ENCODE data around the gene C5orf22. TPM values are rescaled to one million over a fixed set of nuclear protein-coding genes. Genes with fewer than 3 reads are reported as not detected.

Gene C5orf22
- total and polyA plus RNA-seq, 2 of the 4 experiments (the other 2 are of a cell fraction), result 11.2 to 19.9 TPM

DNA sequence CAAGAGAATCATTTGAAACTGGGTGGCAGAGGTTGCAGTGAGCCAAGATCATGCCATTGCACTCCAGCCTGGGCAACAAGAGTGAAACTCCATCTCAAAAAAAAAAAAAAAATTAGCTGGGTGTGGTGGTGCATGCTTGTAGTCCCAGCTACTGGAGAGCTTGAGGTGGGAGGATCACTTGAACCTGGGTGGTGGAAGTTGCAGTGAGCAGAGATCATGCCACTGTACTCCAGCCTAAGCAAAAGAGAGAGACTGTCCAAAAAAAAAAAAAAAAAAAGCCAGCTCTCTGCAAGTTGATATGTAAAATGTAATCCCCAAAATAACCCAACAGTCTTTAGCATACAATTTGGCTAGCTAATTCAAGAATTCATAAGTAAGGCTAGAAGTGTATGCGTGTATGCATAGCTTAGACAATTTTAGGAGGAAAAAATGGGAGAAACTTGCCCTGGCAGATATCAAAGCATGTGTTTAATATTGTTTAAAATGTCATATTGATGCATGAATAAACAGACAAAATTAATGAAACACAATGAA is 36.3 kb downstream of the C5orf22 start:
- no peak overlapping the region for H3K27ac ChIP-seq (ENCODE audit: insufficient read depth, low read length)

More for the DNA sequence above, 36.3 kb downstream of the C5orf22 start:
- H3K4me2 ChIP-seq (ENCODE audit: low read depth, low read length), result no peak overlapping the region
- H3K9me1 ChIP-seq (ENCODE audit: insufficient read depth, low read length), result no peaks in the 10 kb centered on the region
- H2BK120ac ChIP-seq (ENCODE audit: low read depth, low read length), result no peak overlapping the region
- H2BK5ac ChIP-seq (ENCODE audit: low read depth, low read length, poor library complexity, severe bottlenecking), result no peak overlapping the region
- H3K14ac ChIP-seq (replicated peaks; ENCODE audit: low read depth, low read length), result no peak overlapping the region
- no peak overlapping the region for H3K4ac ChIP-seq (ENCODE audit: low read depth, low read length)
- no CpG with 5 or more reads among the region's 1 CpG for WGBS, 2 experiments (ENCODE audit: extremely low coverage in 2 of 2, insufficient read length in 1 of 2)
- H3K27me3 ChIP-seq (ENCODE audit: control insufficient read depth, insufficient read depth, low read length), result peaks cover 3% of the 10 kb centered on the region
- H4K20me1 ChIP-seq (ENCODE audit: insufficient read depth, low read length), result no peaks in the 10 kb centered on the region
- no peak overlapping the region for H2BK15ac ChIP-seq (ENCODE audit: low read depth, low read length)
- H3K9me3 ChIP-seq (ENCODE audit: control insufficient read depth, insufficient read depth, low read length), result peaks cover 5% of the 10 kb centered on the region; the same call in 1 of the 2 replicates
- H4K91ac ChIP-seq (ENCODE audit: insufficient read depth, low read depth, low read length), result no peak overlapping the region
- no peak overlapping the region for H3K18ac ChIP-seq (ENCODE audit: low read depth, low read length)
- CTCF ChIA-PET, result no interaction called here
- H3K23ac ChIP-seq (ENCODE audit: low read depth, low read length), result no peak overlapping the region
- H3K56ac ChIP-seq (ENCODE audit: extremely low read depth, insufficient read depth, low read length), result no peak overlapping the region
- TF ChIP-seq CHD1 (IDR thresholded peaks at IDR 0.05; ENCODE audit: low read depth, low read length) (no peak), MAZ (IDR thresholded peaks at IDR 0.05; ENCODE audit: borderline replicate concordance, low read depth, low read length) (no peak), RAD21 (IDR thresholded peaks at IDR 0.05; ENCODE audit: low read length) (no peak), FOS (IDR thresholded peaks at IDR 0.05; ENCODE audit: low read depth, low read length) (no peak), RCOR1 (IDR thresholded peaks at IDR 0.05; ENCODE audit: insufficient replicate concordance, low read length) (no peak), RFX5 (IDR thresholded peaks at IDR 0.05; ENCODE audit: low read depth, low read length) (no peak), SMC3 (IDR thresholded peaks at IDR 0.05; ENCODE audit: low read depth, low read length) (no peak), CEBPB (IDR thresholded peaks at IDR 0.05; ENCODE audit: low read depth, low read length) (no peak), NFE2L2 (IDR thresholded peaks at IDR 0.05; ENCODE audit: low read depth, low read length) (no peak), BHLHE40 (IDR thresholded peaks at IDR 0.05; ENCODE audit: low read depth, low read length) (no peak)
- TF ChIP-seq, protein P1, sequence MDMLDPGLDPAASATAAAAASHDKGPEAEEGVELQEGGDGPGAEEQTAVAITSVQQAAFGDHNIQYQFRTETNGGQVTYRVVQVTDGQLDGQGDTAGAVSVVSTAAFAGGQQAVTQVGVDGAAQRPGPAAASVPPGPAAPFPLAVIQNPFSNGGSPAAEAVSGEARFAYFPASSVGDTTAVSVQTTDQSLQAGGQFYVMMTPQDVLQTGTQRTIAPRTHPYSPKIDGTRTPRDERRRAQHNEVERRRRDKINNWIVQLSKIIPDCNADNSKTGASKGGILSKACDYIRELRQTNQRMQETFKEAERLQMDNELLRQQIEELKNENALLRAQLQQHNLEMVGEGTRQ (IDR thresholded peaks at IDR 0.05; ENCODE audit: low read depth, low read length), result no peak
- TF ChIP-seq, protein P2, sequence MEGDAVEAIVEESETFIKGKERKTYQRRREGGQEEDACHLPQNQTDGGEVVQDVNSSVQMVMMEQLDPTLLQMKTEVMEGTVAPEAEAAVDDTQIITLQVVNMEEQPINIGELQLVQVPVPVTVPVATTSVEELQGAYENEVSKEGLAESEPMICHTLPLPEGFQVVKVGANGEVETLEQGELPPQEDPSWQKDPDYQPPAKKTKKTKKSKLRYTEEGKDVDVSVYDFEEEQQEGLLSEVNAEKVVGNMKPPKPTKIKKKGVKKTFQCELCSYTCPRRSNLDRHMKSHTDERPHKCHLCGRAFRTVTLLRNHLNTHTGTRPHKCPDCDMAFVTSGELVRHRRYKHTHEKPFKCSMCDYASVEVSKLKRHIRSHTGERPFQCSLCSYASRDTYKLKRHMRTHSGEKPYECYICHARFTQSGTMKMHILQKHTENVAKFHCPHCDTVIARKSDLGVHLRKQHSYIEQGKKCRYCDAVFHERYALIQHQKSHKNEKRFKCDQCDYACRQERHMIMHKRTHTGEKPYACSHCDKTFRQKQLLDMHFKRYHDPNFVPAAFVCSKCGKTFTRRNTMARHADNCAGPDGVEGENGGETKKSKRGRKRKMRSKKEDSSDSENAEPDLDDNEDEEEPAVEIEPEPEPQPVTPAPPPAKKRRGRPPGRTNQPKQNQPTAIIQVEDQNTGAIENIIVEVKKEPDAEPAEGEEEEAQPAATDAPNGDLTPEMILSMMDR (conservative IDR thresholded peaks at IDR 0.05; ENCODE audit: low read depth, low read length), result no peak
- in situ Hi-C loops (cut with MboI; ENCODE audit: low sequenced_read_pairs), result no loop called here
- ATAC-seq (ENCODE audit: low read depth), result no peak
- POLR2A ChIA-PET (ENCODE audit: unreplicated experiment), result no interaction called here
- H2AK9ac ChIP-seq (replicated peaks; ENCODE audit: low read depth, low read length, poor library complexity), result no peak overlapping the region
- no peaks in the 10 kb centered on the region for H3K79me1 ChIP-seq (ENCODE audit: low read depth in 1 of 2, low read length in 2 of 2)
- dilution Hi-C loops (cut with HindIII; ENCODE audit: low sequenced_read_pairs, unreplicated experiment), result no loop called here
- no peak overlapping the region for H2AFZ ChIP-seq (replicated peaks; ENCODE audit: low read length, poor library complexity)
- no peak overlapping the region for H3K9ac ChIP-seq (ENCODE audit: low read depth, low read length)
- no peak for DNase-seq
- H3K4me1 ChIP-seq (ENCODE audit: control insufficient read depth, insufficient read depth, low read length), result no peaks in the 10 kb centered on the region
- H4K5ac ChIP-seq (ENCODE audit: low read depth, low read length), result no peak overlapping the region
- no peaks in the 10 kb centered on the region for H3K36me3 ChIP-seq (ENCODE audit: control insufficient read depth, insufficient read depth, low read length)
- no peak overlapping the region for H2BK20ac ChIP-seq (ENCODE audit: low read depth, low read length)
- H2AK5ac ChIP-seq (ENCODE audit: low read depth, low read length), result no peak overlapping the region
- BruUV-seq (replicated peaks), result no TSS peak
- no peak overlapping the region for H4K8ac ChIP-seq (ENCODE audit: low read depth in 2 of 2, low read length in 2 of 2)
- no peak overlapping the region for H3K4me3 ChIP-seq (ENCODE audit: insufficient read depth, low read depth, low read length)
- intact Hi-C loops (cut with micrococcal nuclease), result no loop called here
